K562 (cell line): Measurements from ENCODE around the gene ATP5F1D. TPM values are rescaled to one million over a fixed set of nuclear protein-coding genes. Genes with fewer than 3 reads are reported as not detected.

Experiments used
- ARID1B ChIP-seq: fragments of 450-650 bp; IDR thresholded peaks from 2 replicates; pipeline ENCODE4 v1.6.1; 2016; ENCODE audit warnings: antibody characterized with exemption, mild to moderate bottlenecking, inconsistent platforms
- ARID4B ChIP-seq: sonication (generic); formaldehyde crosslinking; IDR thresholded peaks from 2 replicates; pipeline ENCODE4 v1.8.0; 2022; ENCODE audit warnings: mild to moderate bottlenecking, missing genetic modification reagents
- CTBP1 ChIP-seq: fragments of 450-650 bp; IDR thresholded peaks from 2 replicates; pipeline ENCODE4 v1.6.1; 2016; ENCODE audit warnings: borderline replicate concordance
- ETV6 ChIP-seq, 3 experiments: fragments of 150-350 bp in 1 of 3; sonication (generic) in 1 of 3; formaldehyde crosslinking in 1 of 3; IDR thresholded peaks; 2 replicates each; pipeline versions ENCODE4 v1.6.1 to v1.8.0; 2014 to 2022; ENCODE audit warnings: borderline replicate concordance in 2 of 3, low read depth in 2 of 3, antibody characterized with exemption in 1 of 3, low read length in 1 of 3, mild to moderate bottlenecking in 1 of 3, missing genetic modification reagents in 1 of 3
- GATAD2B ChIP-seq: fragments of 450-650 bp; IDR thresholded peaks from 2 replicates; pipeline ENCODE4 v1.6.1; 2017; ENCODE audit warnings: mild to moderate bottlenecking, borderline replicate concordance
- GTF2F1 ChIP-seq: IDR thresholded peaks from 2 replicates; pipeline ENCODE4 v1.6.1; 2011; ENCODE audit warnings: low read depth, low read length, improper control_type of control experiment
- ILF3 ChIP-seq: fragments of 450-650 bp; IDR thresholded peaks from 2 replicates; pipeline ENCODE4 v1.6.1; 2018; ENCODE audit warnings: antibody characterized with exemption, mild to moderate bottlenecking, moderate library complexity, borderline replicate concordance
- LARP7 ChIP-seq: fragments of 450-650 bp; IDR thresholded peaks from 2 replicates; pipeline ENCODE4 v1.6.1; 2016
- MTA3 ChIP-seq: fragments of 450-650 bp; formaldehyde crosslinking; IDR thresholded peaks from 2 replicates; pipeline ENCODE4 v1.6.1; 2017; ENCODE audit warnings: mild to moderate bottlenecking, borderline replicate concordance
- NCOA6 ChIP-seq: fragments of 450-650 bp; IDR thresholded peaks from 2 replicates; pipeline ENCODE4 v1.6.1; 2017; ENCODE audit warnings: mild to moderate bottlenecking
- NFIC ChIP-seq: fragments of 450-650 bp; IDR thresholded peaks from 2 replicates; pipeline ENCODE4 v1.6.1; 2017; ENCODE audit warnings: mild to moderate bottlenecking, inconsistent platforms
- NR2C2 ChIP-seq, 2 experiments: fragments of 200-800 bp in 1 of 2; sonication (Bioruptor generic) in 1 of 2; sonication (generic) in 1 of 2; formaldehyde crosslinking in 1 of 2; IDR thresholded peaks; 2 replicates each; pipeline versions ENCODE4 v1.6.1 to v1.8.0; 2016 to 2022; ENCODE audit warnings: mild to moderate bottlenecking in 1 of 2, missing compliant biosample characterization in 1 of 2, missing genetic modification characterization in 1 of 2, missing genetic modification reagents in 1 of 2
- PHB ChIP-seq: fragments of 250-450 bp; sonication (Bioruptor Pico); IDR thresholded peaks from 2 replicates; pipeline ENCODE4 v1.5.0; 2021
- PRMT5 ChIP-seq: sonication (generic); formaldehyde crosslinking; IDR thresholded peaks from 2 replicates; pipeline ENCODE4 v1.5.0; 2020; ENCODE audit warnings: missing genetic modification reagents
- SAP30 ChIP-seq: fragments of 200-600 bp; sonication (generic); IDR thresholded peaks from 2 replicates; pipeline ENCODE4 v1.6.1; 2012; ENCODE audit warnings: borderline replicate concordance, low read depth, mild to moderate bottlenecking, moderate library complexity, low read length, control low read depth, inconsistent platforms; ENCODE audit not compliant: insufficient read depth, poor library complexity, severe bottlenecking
- SMAD3 ChIP-seq: fragments of 450-650 bp; formaldehyde crosslinking; conservative IDR thresholded peaks from 2 replicates; pipeline ENCODE4 v1.4.0; 2020; ENCODE audit warnings: mild to moderate bottlenecking
- SRSF3 ChIP-seq: fragments of 200-400 bp; formaldehyde crosslinking; IDR thresholded peaks from 2 replicates; pipeline ENCODE4 v1.6.1; 2016; ENCODE audit warnings: mild to moderate bottlenecking, low read length, moderate library complexity; ENCODE audit not compliant: insufficient read depth
- TRIM24 ChIP-seq, 2 experiments: fragments of 450-650 bp; IDR thresholded peaks; 2 replicates each; pipeline ENCODE4 v1.6.1; 2016
- ZBTB7A ChIP-seq: IDR thresholded peaks from 2 replicates; pipeline ENCODE4 v1.6.1; 2011; ENCODE audit warnings: low read depth, mild to moderate bottlenecking, low read length, moderate library complexity, borderline replicate concordance; ENCODE audit not compliant: control insufficient read depth
- ZNF76 ChIP-seq: fragments of 250-450 bp; sonication (Bioruptor Pico); IDR thresholded peaks from 2 replicates; pipeline ENCODE4 v1.4.0; 2020; ENCODE audit warnings: mild to moderate bottlenecking, moderate library complexity, borderline replicate concordance
- polyA plus RNA-seq, 8 experiments: library from polyadenylated mRNA; depleted of rRNA in 4 of 8; stranded (reverse) in 5 of 8; unstranded in 3 of 8; fragments of >200 nt; fragmentation: Nextera tagmentation in 2 of 8; fragmentation: Illumina TruSeq in 1 of 8; extraction: Ambion mirVana in 2 of 8; extraction: Trizol in 1 of 8; gene quantifications; 2 replicates each; pipeline versions ENCODE4 v1.2.1 to v1.2.3, GENCODE V29; 2011 to 2014; ENCODE audit warnings: inconsistent platforms in 1 of 8, missing spikeins in 1 of 8
- total RNA-seq, 7 experiments: library from RNA; depleted of rRNA in 6 of 7; stranded (reverse); fragments of >200 nt in 6 of 7; fragmentation: Illumina TruSeq in 2 of 7; extraction: Trizol in 2 of 7; gene quantifications; 2 replicates each; pipeline versions ENCODE4 v1.2.1 to v1.2.3, GENCODE V29; 2011 to 2021; ENCODE audit warnings: low replicate concordance in 1 of 7
- TF ChIP-seq, protein P1 (sequence below): fragments of 450-650 bp; formaldehyde crosslinking; IDR thresholded peaks from 2 replicates; pipeline ENCODE4 v1.4.0; 2020; ENCODE audit warnings: mild to moderate bottlenecking, mixed read lengths

ATP5F1D gene
- total and polyA plus RNA-seq, 9 of the 15 experiments (the other 6 are each of a cell fraction or from before 2014, with no cell fraction given) = 3.9 to 409 (median 36.8) TPM

- TF ChIP-seq SAP30 (peak; percentile 65), ETV6 (IDR thresholded peaks at IDR 0.05; ENCODE audit: borderline replicate concordance in 1 of 2, low read depth in 2 of 2, low read length in 1 of 2) (peak; percentile 57 to 73; a peak in 2 of 4 replicates), ETV6 (CRISPR knock-in tag; IDR thresholded peaks at IDR 0.05; ENCODE audit: borderline replicate concordance) (no peak), ILF3 (peak; percentile 93; the same call in 1 of the 2 replicates), GTF2F1 (no peak), PRMT5 (CRISPR knock-in tag) (no peak), PHB (CRISPR knock-in tag) (peak; percentile 78; the same call in 1 of the 2 replicates), SRSF3 (no peak), LARP7 (no peak), TRIM24 (IDR thresholded peaks at IDR 0.05) (peak in 1 of 2 experiments; percentile 7; a peak in 1 of 4 replicates), ZNF76 (CRISPR knock-in tag) (no peak), SMAD3 (CRISPR knock-in tag) (no peak), NCOA6 (no peak), NR2C2 (CRISPR knock-in tag; IDR thresholded peaks at IDR 0.05) (peak; percentile 31; the same call in 1 of the 2 replicates), NR2C2 (tag; IDR thresholded peaks at IDR 0.05) (no peak), ARID1B (peak; percentile 34; the same call in 1 of the 2 replicates), CTBP1 (no peak), ZBTB7A (peak; percentile 91), MTA3 (peak; percentile 53; the same call in 1 of the 2 replicates), GATAD2B (0 out of 2 replicates have a peak, but pooled peaks have one; percentile 53), ARID4B (CRISPR knock-in tag) (no peak), NFIC (peak; percentile 34; the same call in 1 of the 2 replicates)
- TF ChIP-seq, protein P1, sequence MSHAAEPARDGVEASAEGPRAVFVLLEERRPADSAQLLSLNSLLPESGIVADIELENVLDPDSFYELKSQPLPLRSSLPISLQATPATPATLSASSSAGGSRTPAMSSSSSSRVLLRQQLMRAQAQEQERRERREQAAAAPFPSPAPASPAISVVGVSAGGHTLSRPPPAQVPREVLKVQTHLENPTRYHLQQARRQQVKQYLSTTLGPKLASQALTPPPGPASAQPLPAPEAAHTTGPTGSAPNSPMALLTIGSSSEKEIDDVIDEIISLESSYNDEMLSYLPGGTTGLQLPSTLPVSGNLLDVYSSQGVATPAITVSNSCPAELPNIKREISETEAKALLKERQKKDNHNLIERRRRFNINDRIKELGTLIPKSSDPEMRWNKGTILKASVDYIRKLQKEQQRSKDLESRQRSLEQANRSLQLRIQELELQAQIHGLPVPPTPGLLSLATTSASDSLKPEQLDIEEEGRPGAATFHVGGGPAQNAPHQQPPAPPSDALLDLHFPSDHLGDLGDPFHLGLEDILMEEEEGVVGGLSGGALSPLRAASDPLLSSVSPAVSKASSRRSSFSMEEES (CRISPR knock-in tag) = no peak
Observed at GRCh38 chr19:1259206-1259875, 17.8 kb downstream of the ATP5F1D start (continued).
